AG04450 (cell line): ENCODE results near the gene LRRC28. TPM values are rescaled to one million over a fixed set of nuclear protein-coding genes. Genes with fewer than 3 reads are reported as not detected.
A peak's percentile ranks its signal among the peaks of the same experiment; 100 is the strongest.

ENCODE experiments used
- CTCF ChIA-PET: fragments of 300-600, 350-600 bp; formaldehyde crosslinking; extraction: SDS; loops from one replicate; lab custom pipeline; 2022; ENCODE audit warnings: antibody characterized with exemption, inconsistent platforms; lab: Charles Lee
- POLR2A ChIA-PET: fragments of 350-600 bp; formaldehyde crosslinking; extraction: SDS; loops from one replicate; lab custom pipeline; 2021; ENCODE audit warnings: antibody characterized with exemption, inconsistent platforms; lab: Yijun Ruan, JAX
- DNase-seq: peaks from one replicate; pipeline ENCODE4 v3.0.0-alpha.2; 2011; ENCODE audit warnings: low read depth, low spot score
- H3K27ac ChIP-seq: one replicate; pipeline ENCODE4 v1.5.1; 2012; ENCODE audit warnings: low read depth, low read length, control low read depth
- H3K27me3 ChIP-seq: one replicate; pipeline ENCODE4 v1.6.0; 2012; ENCODE audit warnings: low read length; ENCODE audit not compliant: control insufficient read depth, insufficient read depth
- H3K4me3 ChIP-seq: 2 replicates; pipeline ENCODE4 v1.5.1; 2011; ENCODE audit warnings: mild to moderate bottlenecking, low read depth, low read length, control low read depth
- H3K9me3 ChIP-seq: 2 replicates; pipeline ENCODE4 v1.5.1; 2012; ENCODE audit warnings: low read length; ENCODE audit not compliant: control insufficient read depth, insufficient read depth
- CTCF ChIP-seq: IDR thresholded peaks from 2 replicates; pipeline ENCODE4 v1.5.1; 2011; ENCODE audit warnings: low read depth, low read length, control low read depth, inconsistent platforms
- polyA plus RNA-seq: library from polyadenylated mRNA; depleted of rRNA; stranded (reverse); fragments of >200 nt; gene quantifications from 2 replicates; pipeline ENCODE4 v1.2.3, GENCODE V29; 2011

The LRRC28 gene
- polyA plus RNA-seq, 1 experiment = 29.8 TPM

GRCh38 chr15:99408236-99409096, 157.2 kb downstream of the LRRC28 start:
- DNase-seq = peak; percentile 46
- peaks cover 7% of the 10 kb centered on the region; the same call in 1 of the 2 replicates for H3K9me3 ChIP-seq
- TF ChIP-seq CTCF = no peak
- ChIA-PET POLR2A (interaction anchor here (0.6 to 1.1 kb wide), 3 partner anchors 68 to 329 kb away, joined by 3 to 5 read pairs (median 3); no protein-coding TSS in a partner anchor), CTCF (interaction anchor here (0.5 to 6.1 kb wide), 17 partner anchors 9 to 348 kb away, joined by 3 to 74 read pairs (median 4); no protein-coding TSS in a partner anchor)
- no peak overlapping the region for H3K27ac ChIP-seq
- H3K27me3 ChIP-seq = no peaks in the 10 kb centered on the region
- H3K4me3 ChIP-seq = no peak overlapping the region

GRCh38 chr15:99409097-99409473, 157.8 kb downstream of the LRRC28 start:
- Histone ChIP-seq H3K4me3 (no peak overlapping the region), H3K9me3 (peaks cover 4% of the 10 kb centered on the region; the same call in 1 of the 2 replicates), H3K27me3 (no peaks in the 10 kb centered on the region), H3K27ac (no peak overlapping the region)
- POLR2A ChIA-PET = interaction anchor here (0.7 to 1.1 kb wide), 2 partner anchors 68 to 329 kb away, joined by 3 to 5 read pairs; no protein-coding TSS in a partner anchor
- CTCF ChIA-PET = interaction anchor here (0.7 to 6.1 kb wide), 18 partner anchors 10 to 347 kb away, joined by 3 to 74 read pairs (median 4); no protein-coding TSS in a partner anchor
- TF ChIP-seq CTCF = peak; percentile 72
- DNase-seq = no peak

GRCh38 chr15:99409560-99409959, 158.3 kb downstream of the LRRC28 start:
- Histone ChIP-seq H3K27me3 (no peaks in the 10 kb centered on the region), H3K9me3 (peaks cover under 1% of the 10 kb centered on the region; the same call in 1 of the 2 replicates), H3K4me3 (no peak overlapping the region), H3K27ac (no peak overlapping the region)
- ChIA-PET POLR2A (interaction anchor here (0.7 to 1.1 kb wide), 2 partner anchors 67 to 328 kb away, joined by 3 to 5 read pairs; no protein-coding TSS in a partner anchor), CTCF (interaction anchor here (0.7 to 6.1 kb wide), 17 partner anchors 11 to 347 kb away, joined by 3 to 74 read pairs (median 4); no protein-coding TSS in a partner anchor)
- no peak for DNase-seq
- TF ChIP-seq CTCF = no peak

GRCh38 chr15:99410477-99410876, 159.2 kb downstream of the LRRC28 start:
- no peak for DNase-seq
- CTCF ChIA-PET = interaction anchor here (6.1 kb wide), 1 partner anchor 293 kb away, joined by 74 read pairs; no protein-coding TSS in a partner anchor
- Histone ChIP-seq H3K9me3 (no peaks in the 10 kb centered on the region; the same call in 1 of the 2 replicates), H3K27ac (no peak overlapping the region), H3K4me3 (no peak overlapping the region), H3K27me3 (no peaks in the 10 kb centered on the region)
- POLR2A ChIA-PET = no interaction called here
- no peak for TF ChIP-seq CTCF

GRCh38 chr15:99411234-99411633, 160.0 kb downstream of the LRRC28 start:
- CTCF ChIA-PET = interaction anchor here (6.1 kb wide), 1 partner anchor 292 kb away, joined by 74 read pairs; no protein-coding TSS in a partner anchor
- Histone ChIP-seq H3K27me3 (no peaks in the 10 kb centered on the region), H3K9me3 (no peaks in the 10 kb centered on the region; the same call in 1 of the 2 replicates), H3K27ac (no peak overlapping the region), H3K4me3 (no peak overlapping the region)
- no peak for TF ChIP-seq CTCF
- no peak for DNase-seq
- POLR2A ChIA-PET = no interaction called here
